ENCODE data around the gene KRTAP24-1. TPM values are rescaled to one million over a fixed set of nuclear protein-coding genes. Genes with fewer than 3 reads are reported as not detected.

The KRTAP24-1 gene
- polyA plus RNA-seq, 1 donor from 2014 or later, result not detected

DNA sequence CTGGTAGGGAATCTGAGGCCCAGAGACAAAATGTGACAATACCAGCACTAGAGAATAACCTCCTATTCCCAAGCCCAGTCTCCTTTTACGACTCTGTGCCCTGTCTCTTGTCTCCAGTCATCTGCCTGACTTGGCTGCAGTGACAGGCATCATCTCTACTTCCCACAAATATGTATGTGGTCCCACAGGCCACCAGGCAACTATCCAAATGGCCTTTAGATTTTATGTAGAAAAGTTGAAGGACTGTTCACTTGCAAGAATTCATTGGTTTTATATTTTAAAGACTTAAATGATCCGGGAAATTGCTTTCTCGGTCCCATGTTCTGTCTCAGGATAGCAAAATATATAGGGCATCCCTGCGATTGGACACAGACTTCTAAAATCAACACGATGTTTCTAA, 11.6 kb downstream of the KRTAP24-1 start:
- no peak overlapping the region for H3K4me3 ChIP-seq (ENCODE audit: low read length)
- H3K9me3 ChIP-seq (ENCODE audit: low read length), result no peaks in the 10 kb centered on the region
- no peak overlapping the region for H3K4me2 ChIP-seq (ENCODE audit: low read length)
- H3K27me3 ChIP-seq (ENCODE audit: insufficient read depth, low read depth, low read length), result no peaks in the 10 kb centered on the region
- no peaks in the 10 kb centered on the region for H3K36me3 ChIP-seq (ENCODE audit: insufficient read depth, low read length)
- no peaks in the 10 kb centered on the region for H3F3A ChIP-seq (ENCODE audit: insufficient read depth, low read length, poor library complexity, severe bottlenecking)
- H3K79me2 ChIP-seq (replicated peaks; ENCODE audit: insufficient read depth, low read length), result no peaks in the 10 kb centered on the region
- no peak overlapping the region for H2AFZ ChIP-seq (ENCODE audit: low read depth, low read length)
- TF ChIP-seq MXI1 (conservative IDR thresholded peaks at IDR 0.05; ENCODE audit: poor library complexity, severe bottlenecking), result no peak
- no peak for TF ChIP-seq EZH2 (IDR thresholded peaks at IDR 0.05; ENCODE audit: borderline replicate concordance, insufficient read depth, low read length, poor library complexity, severe bottlenecking)
- TF ChIP-seq, protein P1, sequence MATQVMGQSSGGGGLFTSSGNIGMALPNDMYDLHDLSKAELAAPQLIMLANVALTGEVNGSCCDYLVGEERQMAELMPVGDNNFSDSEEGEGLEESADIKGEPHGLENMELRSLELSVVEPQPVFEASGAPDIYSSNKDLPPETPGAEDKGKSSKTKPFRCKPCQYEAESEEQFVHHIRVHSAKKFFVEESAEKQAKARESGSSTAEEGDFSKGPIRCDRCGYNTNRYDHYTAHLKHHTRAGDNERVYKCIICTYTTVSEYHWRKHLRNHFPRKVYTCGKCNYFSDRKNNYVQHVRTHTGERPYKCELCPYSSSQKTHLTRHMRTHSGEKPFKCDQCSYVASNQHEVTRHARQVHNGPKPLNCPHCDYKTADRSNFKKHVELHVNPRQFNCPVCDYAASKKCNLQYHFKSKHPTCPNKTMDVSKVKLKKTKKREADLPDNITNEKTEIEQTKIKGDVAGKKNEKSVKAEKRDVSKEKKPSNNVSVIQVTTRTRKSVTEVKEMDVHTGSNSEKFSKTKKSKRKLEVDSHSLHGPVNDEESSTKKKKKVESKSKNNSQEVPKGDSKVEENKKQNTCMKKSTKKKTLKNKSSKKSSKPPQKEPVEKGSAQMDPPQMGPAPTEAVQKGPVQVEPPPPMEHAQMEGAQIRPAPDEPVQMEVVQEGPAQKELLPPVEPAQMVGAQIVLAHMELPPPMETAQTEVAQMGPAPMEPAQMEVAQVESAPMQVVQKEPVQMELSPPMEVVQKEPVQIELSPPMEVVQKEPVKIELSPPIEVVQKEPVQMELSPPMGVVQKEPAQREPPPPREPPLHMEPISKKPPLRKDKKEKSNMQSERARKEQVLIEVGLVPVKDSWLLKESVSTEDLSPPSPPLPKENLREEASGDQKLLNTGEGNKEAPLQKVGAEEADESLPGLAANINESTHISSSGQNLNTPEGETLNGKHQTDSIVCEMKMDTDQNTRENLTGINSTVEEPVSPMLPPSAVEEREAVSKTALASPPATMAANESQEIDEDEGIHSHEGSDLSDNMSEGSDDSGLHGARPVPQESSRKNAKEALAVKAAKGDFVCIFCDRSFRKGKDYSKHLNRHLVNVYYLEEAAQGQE (IDR thresholded peaks at IDR 0.05; ENCODE audit: borderline replicate concordance), result no peak
- no peak for TF ChIP-seq POLR2AphosphoS5 (IDR thresholded peaks at IDR 0.05)
- no peak for TF ChIP-seq TAF1 (IDR thresholded peaks at IDR 0.05; ENCODE audit: low read depth)
- TF ChIP-seq, protein P2, sequence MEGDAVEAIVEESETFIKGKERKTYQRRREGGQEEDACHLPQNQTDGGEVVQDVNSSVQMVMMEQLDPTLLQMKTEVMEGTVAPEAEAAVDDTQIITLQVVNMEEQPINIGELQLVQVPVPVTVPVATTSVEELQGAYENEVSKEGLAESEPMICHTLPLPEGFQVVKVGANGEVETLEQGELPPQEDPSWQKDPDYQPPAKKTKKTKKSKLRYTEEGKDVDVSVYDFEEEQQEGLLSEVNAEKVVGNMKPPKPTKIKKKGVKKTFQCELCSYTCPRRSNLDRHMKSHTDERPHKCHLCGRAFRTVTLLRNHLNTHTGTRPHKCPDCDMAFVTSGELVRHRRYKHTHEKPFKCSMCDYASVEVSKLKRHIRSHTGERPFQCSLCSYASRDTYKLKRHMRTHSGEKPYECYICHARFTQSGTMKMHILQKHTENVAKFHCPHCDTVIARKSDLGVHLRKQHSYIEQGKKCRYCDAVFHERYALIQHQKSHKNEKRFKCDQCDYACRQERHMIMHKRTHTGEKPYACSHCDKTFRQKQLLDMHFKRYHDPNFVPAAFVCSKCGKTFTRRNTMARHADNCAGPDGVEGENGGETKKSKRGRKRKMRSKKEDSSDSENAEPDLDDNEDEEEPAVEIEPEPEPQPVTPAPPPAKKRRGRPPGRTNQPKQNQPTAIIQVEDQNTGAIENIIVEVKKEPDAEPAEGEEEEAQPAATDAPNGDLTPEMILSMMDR (IDR thresholded peaks at IDR 0.05; ENCODE audit: poor library complexity, severe bottlenecking), result no peak
- no peak for TF ChIP-seq EP300 (conservative IDR thresholded peaks at IDR 0.05; ENCODE audit: poor library complexity, severe bottlenecking)
- TF ChIP-seq SMC3 (conservative IDR thresholded peaks at IDR 0.05; ENCODE audit: poor library complexity), result no peak
- no peak for TF ChIP-seq RAD21 (conservative IDR thresholded peaks at IDR 0.05)
- no peaks in the 10 kb centered on the region for H4K20me1 ChIP-seq (ENCODE audit: insufficient read depth)
- no peak overlapping the region for H3K27ac ChIP-seq (ENCODE audit: low read length)
- H3K9ac ChIP-seq (ENCODE audit: low read length), result no peak overlapping the region
- no peaks in the 10 kb centered on the region for H3K9me2 ChIP-seq (ENCODE audit: insufficient read depth, low read length)

DNA sequence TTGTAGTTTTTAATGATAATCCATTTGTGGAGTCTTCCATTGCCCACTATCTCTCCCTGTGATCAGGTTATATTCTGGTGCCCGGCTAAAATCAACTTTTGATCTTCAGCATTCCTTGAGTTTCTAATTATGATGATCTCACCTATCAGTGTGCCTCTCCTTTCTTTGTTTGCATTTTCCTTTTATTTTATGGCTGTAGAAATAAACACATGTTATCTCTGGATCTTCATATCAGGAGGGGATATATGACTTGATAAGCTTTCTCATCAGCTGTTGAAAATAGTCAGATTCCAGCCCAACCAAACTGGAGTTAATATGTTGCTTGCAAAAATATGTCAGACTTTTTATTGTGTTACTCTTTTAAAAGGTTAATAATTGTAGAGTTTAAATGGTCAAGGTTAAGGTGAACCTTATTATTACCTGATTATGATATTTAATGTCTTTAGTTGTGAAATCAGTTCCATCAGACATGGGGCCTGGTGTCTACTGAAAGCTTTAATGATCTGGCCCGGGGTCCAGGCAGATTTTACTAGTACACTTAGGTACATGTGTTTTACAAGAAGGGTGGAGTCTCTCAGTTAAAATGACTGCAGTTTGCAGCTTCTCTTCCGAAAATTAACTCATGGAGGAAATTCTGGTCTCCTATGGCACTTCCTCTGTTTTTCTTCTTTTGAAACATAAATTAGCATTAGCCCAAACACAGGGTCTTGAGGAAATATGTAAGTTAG, 12.8 kb downstream of the KRTAP24-1 start:
- Histone ChIP-seq H3K79me2 (replicated peaks; ENCODE audit: insufficient read depth, low read length) (no peaks in the 10 kb centered on the region), H3F3A (ENCODE audit: insufficient read depth, low read length, poor library complexity, severe bottlenecking) (no peaks in the 10 kb centered on the region), H3K27ac (ENCODE audit: low read length) (no peak overlapping the region), H3K36me3 (ENCODE audit: insufficient read depth, low read length) (no peaks in the 10 kb centered on the region), H3K27me3 (ENCODE audit: insufficient read depth, low read depth, low read length) (no peaks in the 10 kb centered on the region), H3K9me3 (ENCODE audit: low read length) (no peaks in the 10 kb centered on the region), H2AFZ (ENCODE audit: low read depth, low read length) (no peak overlapping the region), H4K20me1 (ENCODE audit: insufficient read depth) (no peaks in the 10 kb centered on the region), H3K4me2 (ENCODE audit: low read length) (no peak overlapping the region), H3K9me2 (ENCODE audit: insufficient read depth, low read length) (no peaks in the 10 kb centered on the region), H3K4me3 (ENCODE audit: low read length) (no peak overlapping the region), H3K9ac (ENCODE audit: low read length) (no peak overlapping the region)
- TF ChIP-seq EP300 (conservative IDR thresholded peaks at IDR 0.05; ENCODE audit: poor library complexity, severe bottlenecking) (no peak), POLR2AphosphoS5 (IDR thresholded peaks at IDR 0.05) (no peak), EZH2 (IDR thresholded peaks at IDR 0.05; ENCODE audit: borderline replicate concordance, insufficient read depth, low read length, poor library complexity, severe bottlenecking) (no peak)
- TF ChIP-seq, protein P2 (IDR thresholded peaks at IDR 0.05; ENCODE audit: poor library complexity, severe bottlenecking), result no peak
